Left lobe of liver (tissue), 1 donor: ENCODE data around the gene PCDHGA9. TPM values are rescaled to one million over a fixed set of nuclear protein-coding genes. Genes with fewer than 3 reads are reported as not detected.

Source experiments
- total RNA-seq: library from RNA; stranded (reverse); gene quantifications from one replicate; pipeline ENCODE4 v1.2.1, GENCODE V29; 2021
- donor health status: DM: no; HTN: yes; CAD: no.

PCDHGA9 gene
- total RNA-seq, 1 donor from 2014 or later = 0.65 TPM

Other genes starting within 250 kb of the PCDHGA9 start
- gene PCDHB7, start 230.1 kb upstream of the PCDHGA9 start, total RNA-seq = 0.25 TPM
- not detected for gene PCDHB8, start 225.0 kb upstream of the PCDHGA9 start, total RNA-seq
- 0.58 TPM for gene PCDHB16, start 220.4 kb upstream of the PCDHGA9 start, total RNA-seq
- gene PCDHB9, start 215.6 kb upstream of the PCDHGA9 start, total RNA-seq = 0.05 TPM
- 0.28 TPM for gene PCDHB10, start 210.4 kb upstream of the PCDHGA9 start, total RNA-seq
- 0.20 TPM for gene PCDHB11, start 203.2 kb upstream of the PCDHGA9 start, total RNA-seq
- 0.28 TPM for gene PCDHB12, start 194.1 kb upstream of the PCDHGA9 start, total RNA-seq
- 0.65 TPM for gene PCDHB13, start 188.9 kb upstream of the PCDHGA9 start, total RNA-seq
- 0.75 TPM for gene PCDHB14, start 179.4 kb upstream of the PCDHGA9 start, total RNA-seq
- gene PCDHB15, start 157.4 kb upstream of the PCDHGA9 start, total RNA-seq = 0.38 TPM
- gene SLC25A2, start 98.7 kb upstream of the PCDHGA9 start, total RNA-seq = 0.25 TPM
- gene TAF7, start 82.0 kb upstream of the PCDHGA9 start, total RNA-seq = 20.6 TPM
- gene PCDHGA1, start 72.3 kb upstream of the PCDHGA9 start, total RNA-seq = 0.10 TPM
- gene PCDHGA2, start 64.0 kb upstream of the PCDHGA9 start, total RNA-seq = 1.1 TPM
- 0.60 TPM for gene PCDHGA3, start 58.9 kb upstream of the PCDHGA9 start, total RNA-seq
- 0.63 TPM for gene PCDHGB1, start 52.7 kb upstream of the PCDHGA9 start, total RNA-seq
- gene PCDHGA4, start 47.8 kb upstream of the PCDHGA9 start, total RNA-seq = 0.53 TPM
- gene PCDHGB2, start 42.8 kb upstream of the PCDHGA9 start, total RNA-seq = 0.81 TPM
- gene PCDHGA5, start 38.6 kb upstream of the PCDHGA9 start, total RNA-seq = 0.35 TPM
- 0.83 TPM for gene PCDHGB3, start 32.5 kb upstream of the PCDHGA9 start, total RNA-seq
- 0.68 TPM for gene PCDHGA6, start 28.9 kb upstream of the PCDHGA9 start, total RNA-seq
- gene PCDHGA7, start 20.0 kb upstream of the PCDHGA9 start, total RNA-seq = 0.33 TPM
- 2.2 TPM for gene PCDHGB4, start 15.1 kb upstream of the PCDHGA9 start, total RNA-seq
- gene PCDHGA8, start 10.1 kb upstream of the PCDHGA9 start, total RNA-seq = 0.35 TPM
- 4.2 TPM for gene PCDHGB5, start 4.8 kb upstream of the PCDHGA9 start, total RNA-seq
- gene PCDHGB6, start 5.2 kb downstream of the PCDHGA9 start, total RNA-seq = 2.3 TPM
- gene PCDHGA10, start 10.2 kb downstream of the PCDHGA9 start, total RNA-seq = 2.2 TPM
- 2.0 TPM for gene PCDHGB7, start 14.9 kb downstream of the PCDHGA9 start, total RNA-seq
- 0.68 TPM for gene PCDHGA11, start 18.3 kb downstream of the PCDHGA9 start, total RNA-seq
- 1.0 TPM for gene PCDHGA12, start 27.7 kb downstream of the PCDHGA9 start, total RNA-seq
- 8.5 TPM for gene PCDHGC3, start 73.2 kb downstream of the PCDHGA9 start, total RNA-seq
- 0.65 TPM for gene PCDHGC4, start 82.3 kb downstream of the PCDHGA9 start, total RNA-seq
- gene PCDHGC5, start 86.3 kb downstream of the PCDHGA9 start, total RNA-seq = 0.40 TPM
- 120 TPM for gene DIAPH1, start 216.2 kb downstream of the PCDHGA9 start, total RNA-seq
- gene HDAC3, start 234.1 kb downstream of the PCDHGA9 start, total RNA-seq = 28.7 TPM
- gene RELL2, start 234.2 kb downstream of the PCDHGA9 start, total RNA-seq = 0.96 TPM
- gene FCHSD1, start 248.6 kb downstream of the PCDHGA9 start, total RNA-seq = 1.7 TPM